PFSK-1 (cell line): ENCODE data around the gene MTMR10.

Source experiments
- POLR2AphosphoS5 ChIP-seq: IDR thresholded peaks from 2 replicates; pipeline ENCODE4 v1.6.1; 2012; ENCODE audit warnings: low read depth, mild to moderate bottlenecking, control low read depth, low read length, moderate library complexity
- TAF1 ChIP-seq: IDR thresholded peaks from 2 replicates; pipeline ENCODE4 v1.6.1; 2012; ENCODE audit warnings: low read length, control low read depth, borderline replicate concordance; ENCODE audit not compliant: insufficient read depth

- TF ChIP-seq POLR2AphosphoS5, result no peak
- TF ChIP-seq TAF1, result no peak
Measured at GRCh38 chr15:30929982-30930381, 61.4 kb downstream of the MTMR10 start.
